ENCODE results near the gene ZNF444.
"Not testable (repeated sequence)": the region's sequence is repeated elsewhere in the genome, so short reads cannot be mapped to it uniquely, and the experiment has no call there.

The ZNF444 gene

DNA sequence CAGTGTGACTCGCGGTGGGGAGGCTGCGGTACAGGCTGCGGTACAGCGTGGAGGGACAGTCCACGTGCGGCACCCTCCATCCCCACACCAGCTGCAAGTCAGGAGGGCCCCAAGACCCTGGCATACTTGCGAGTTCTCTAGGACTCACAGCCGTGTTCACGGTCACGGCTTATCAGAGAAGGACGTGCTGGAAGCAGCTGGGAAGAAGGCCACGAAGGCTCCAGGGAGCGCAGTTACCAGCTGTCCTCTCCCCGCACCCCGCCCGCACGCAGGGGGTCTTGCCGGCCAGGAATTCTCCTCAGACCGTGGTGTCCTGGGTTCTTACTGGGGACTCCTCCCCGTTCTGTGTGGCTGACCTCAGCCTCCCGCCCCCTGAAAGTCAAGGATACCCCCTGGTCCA is 6.2 kb downstream of the ZNF444 start:
- no peak for DNase-seq (ENCODE audit: low read depth)

- no peak for DNase-seq (ENCODE audit: low read depth)
Measured at GRCh38 chr19:56148096-56148495, 7.0 kb downstream of the ZNF444 start.

- DNase-seq (ENCODE audit: low read depth): not testable (repeated sequence)
Measured at GRCh38 chr19:56148955-56149655, 8.0 kb downstream of the ZNF444 start.

- no peak for DNase-seq (ENCODE audit: low read depth)
Measured at GRCh38 chr19:56149656-56150038, 8.6 kb downstream of the ZNF444 start.

DNA sequence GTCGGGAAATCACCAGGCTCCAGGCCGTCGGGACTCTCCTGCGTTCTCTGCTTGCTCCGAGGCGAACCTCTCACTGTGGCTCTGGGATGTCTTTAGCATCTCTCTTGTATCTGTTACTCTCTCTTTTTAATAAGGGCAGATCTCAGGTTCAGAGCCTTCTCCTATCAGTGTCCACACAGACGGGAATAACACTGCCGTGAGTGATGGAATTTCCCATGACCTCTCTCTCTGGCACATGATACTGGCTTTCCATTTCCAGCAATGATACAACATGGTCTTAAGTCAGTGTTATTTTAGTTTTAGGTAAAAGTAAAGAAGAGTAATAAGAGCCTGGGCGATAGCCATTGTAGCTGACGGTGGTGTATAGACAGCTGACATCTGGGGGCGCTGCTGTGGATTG is 9.3 kb downstream of the ZNF444 start:
- DNase-seq (ENCODE audit: low read depth): no peak

DNA sequence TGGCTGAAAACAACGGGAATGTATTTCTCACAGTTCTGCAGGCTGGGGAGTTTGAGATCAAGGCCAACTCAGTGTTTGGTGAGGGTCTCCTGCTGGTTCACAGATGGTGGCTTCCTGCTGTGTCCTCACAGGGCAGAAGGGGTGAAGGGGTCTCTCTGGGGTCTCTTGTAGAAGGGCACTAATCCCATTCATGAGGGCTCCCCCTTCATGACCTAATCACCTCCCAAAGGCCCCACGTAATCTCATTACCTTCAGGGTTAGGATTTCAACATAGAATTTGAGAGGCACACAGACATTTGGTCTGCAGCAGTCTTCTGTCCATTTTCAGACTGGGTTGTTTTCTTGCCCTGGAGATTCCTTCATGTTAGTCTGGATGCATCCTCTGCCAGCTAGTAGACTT is 11.6 kb downstream of the ZNF444 start:
- DNase-seq (ENCODE audit: low read depth): no peak

DNA sequence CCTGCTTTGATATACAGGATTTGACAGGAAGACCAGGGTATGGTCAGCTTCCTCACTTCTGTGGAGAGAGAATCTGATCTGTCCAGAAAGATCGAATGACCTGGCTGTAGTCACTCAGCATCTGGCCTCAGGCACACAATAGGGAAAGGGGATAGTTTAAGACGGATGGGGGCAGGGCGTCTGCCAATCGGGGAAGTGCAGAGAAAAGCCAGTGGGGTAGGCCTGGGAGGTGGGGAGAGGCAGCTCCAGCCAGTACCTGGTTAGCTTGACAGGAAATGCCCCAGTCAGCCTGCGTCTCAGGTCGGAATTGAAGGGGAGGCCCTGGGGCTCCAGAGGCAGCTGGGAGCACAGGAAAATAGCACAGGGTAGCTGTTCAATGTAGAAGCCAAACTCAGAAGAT is 12.4 kb downstream of the ZNF444 start:
- no peak for DNase-seq (ENCODE audit: low read depth)

DNA sequence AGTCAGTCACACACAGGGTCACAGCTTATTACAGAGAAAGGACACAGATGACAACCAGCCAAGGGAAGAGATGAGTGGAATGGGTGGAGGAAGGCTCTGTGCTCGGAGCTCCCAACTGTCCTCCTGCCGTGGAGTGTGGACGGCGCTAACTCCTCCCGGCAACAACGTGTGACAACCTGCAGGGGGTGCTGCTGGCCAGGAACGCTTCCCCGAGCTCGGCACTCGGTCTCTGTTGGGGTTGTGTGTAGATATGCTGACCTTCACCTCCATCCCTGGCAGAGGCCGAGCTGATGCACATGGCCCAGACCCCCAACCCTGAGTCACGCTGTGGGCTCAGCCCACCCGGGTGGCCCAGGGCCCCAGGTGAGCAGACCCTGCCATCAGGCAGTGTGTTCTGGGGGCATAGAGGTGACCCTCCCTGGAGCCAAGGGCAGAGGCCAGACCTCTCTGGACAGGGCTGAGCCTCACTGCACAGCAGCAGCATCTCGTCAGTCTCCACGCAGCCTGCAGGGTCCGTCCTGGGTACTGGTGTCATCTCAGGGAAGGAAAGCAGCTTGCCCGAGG is 14.1 kb downstream of the ZNF444 start:
- DNase-seq (ENCODE audit: low read depth): no peak

DNA sequence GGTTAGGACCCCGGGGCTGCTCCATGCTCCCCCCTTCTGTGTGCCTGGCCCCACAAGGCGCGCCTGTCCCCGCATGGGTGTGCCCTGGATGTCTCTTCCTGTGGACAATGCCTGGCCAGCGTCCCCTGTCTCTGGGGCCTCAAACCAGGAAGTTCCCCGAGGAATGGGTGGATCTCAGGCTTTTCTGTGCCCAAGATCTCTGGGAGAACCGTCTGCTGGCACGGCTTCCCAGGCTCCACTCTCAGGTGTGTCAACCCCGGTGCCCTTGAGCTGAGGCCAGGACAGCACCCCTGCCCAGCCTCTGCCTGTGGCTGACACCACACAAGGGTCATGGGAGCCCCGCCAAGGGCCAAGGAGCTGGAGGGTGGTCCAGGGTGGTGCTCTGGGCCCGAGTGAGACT is 15.7 kb downstream of the ZNF444 start:
- no peak for DNase-seq (ENCODE audit: low read depth)

DNA sequence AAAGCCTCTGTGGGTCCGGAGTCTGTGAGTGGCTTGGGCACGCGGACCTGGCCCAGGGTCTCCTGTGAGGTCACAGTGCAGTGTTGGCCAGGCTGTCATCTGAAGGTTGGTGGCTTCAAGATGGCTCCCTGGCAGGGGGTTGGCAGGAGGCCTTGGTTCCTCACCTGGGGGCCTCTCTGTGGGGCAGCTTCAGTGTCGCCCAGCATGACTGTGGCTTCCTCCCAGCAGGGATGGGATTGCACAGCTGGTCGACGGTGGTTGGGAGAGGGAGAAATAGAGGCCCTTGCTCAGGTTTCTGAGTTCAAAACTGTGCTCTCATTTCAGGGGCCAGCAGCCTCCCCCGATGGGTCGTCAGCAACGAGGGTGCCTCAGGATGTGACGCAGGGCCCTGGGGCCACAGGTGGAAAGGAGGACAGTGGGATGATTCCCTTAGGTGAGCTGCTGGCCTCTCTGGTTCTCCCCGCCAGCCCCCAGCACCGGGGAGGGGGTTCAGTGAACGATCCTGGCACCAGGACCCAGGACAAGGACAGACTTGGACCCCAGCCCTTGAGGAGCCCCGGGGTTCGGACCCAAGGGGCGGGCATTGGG is 17.2 kb downstream of the ZNF444 start:
- DNase-seq (ENCODE audit: low read depth): no peak

- DNase-seq (ENCODE audit: low read depth): no peak
Measured at GRCh38 chr19:56159009-56159559, 18.0 kb downstream of the ZNF444 start.

DNA sequence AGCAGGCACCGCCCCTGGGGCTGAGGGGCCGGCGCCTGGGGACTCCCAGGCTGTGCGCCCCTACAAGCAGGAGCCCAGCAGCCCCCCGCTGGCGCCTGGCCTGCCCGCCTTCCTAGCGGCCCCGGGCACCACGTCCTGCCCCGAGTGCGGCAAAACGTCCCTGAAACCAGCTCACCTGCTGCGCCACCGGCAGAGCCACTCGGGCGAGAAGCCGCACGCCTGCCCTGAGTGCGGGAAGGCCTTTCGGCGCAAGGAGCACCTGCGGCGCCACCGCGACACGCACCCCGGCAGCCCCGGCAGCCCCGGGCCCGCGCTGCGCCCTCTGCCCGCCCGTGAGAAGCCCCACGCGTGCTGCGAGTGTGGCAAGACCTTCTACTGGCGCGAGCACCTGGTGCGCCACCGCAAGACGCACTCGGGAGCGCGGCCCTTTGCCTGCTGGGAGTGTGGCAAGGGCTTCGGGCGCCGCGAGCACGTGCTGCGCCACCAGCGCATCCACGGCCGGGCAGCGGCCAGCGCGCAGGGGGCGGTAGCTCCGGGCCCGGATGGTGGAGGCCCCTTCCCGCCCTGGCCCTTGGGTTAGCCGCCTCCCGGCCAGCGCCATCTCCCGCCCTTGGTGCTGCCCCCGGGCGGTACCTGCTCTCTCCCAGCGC is 18.7 kb downstream of the ZNF444 start:
- no peak for DNase-seq (ENCODE audit: low read depth)

DNA sequence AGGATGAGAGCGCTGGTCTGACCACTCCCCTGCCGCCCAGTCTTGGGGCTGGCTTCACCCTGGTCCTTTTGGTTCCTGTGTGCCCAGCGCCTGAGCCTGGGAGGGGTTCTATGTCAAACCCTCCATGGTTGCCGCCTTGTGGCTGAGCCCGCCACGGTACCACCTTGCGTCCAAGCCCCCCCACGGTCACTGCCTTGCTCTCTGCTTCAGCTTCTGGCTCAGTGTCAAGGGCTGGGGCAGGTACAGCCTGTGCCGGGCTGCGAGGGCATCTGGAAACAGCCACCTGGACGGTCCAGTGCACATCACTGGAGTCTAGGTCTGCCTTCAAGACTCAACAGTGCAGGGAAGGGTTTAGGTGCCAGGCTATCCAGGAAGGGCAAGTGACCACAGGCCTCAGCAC is 20.4 kb downstream of the ZNF444 start:
- no peak for DNase-seq (ENCODE audit: low read depth)

DNA sequence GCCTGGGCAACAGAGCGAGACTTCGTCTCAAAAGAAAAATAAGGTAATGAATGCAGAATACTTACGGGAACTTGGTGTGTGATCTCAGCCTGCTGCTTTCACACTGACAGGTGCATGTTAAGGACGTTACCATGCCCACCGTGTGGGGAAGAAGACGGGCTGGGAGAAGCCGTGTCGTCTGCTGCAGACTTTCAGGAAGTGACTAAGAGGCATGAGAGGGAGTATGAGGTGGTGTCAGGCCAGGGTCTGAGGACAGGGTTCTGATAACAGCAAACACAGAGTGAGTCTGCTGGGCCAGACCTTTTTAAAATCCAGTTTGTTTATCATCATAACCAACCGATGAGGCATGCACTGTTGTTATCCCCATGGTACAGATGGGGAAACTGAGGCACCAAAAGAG is 21.2 kb downstream of the ZNF444 start:
- DNase-seq (ENCODE audit: low read depth): no peak

DNA sequence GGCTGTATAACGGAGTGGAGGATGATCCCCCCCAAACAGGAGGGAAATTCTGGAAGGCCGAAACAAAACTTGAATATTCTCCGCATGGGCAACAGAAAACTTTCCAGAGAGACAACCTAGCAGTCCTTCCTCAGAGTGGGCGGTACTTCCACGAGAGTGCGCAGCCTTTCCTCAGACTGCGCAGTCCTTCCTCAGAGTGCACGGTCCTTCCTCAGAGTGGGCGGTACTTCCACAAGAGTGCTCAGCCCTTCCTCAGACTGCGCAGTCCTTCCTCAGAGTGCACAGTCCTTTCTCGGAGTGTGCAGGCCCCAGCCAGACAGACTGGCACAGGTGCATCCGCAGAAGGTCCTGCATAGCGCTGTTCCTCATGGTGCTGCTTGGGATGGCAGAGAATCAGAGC is 22.0 kb downstream of the ZNF444 start:
- DNase-seq (ENCODE audit: low read depth): no peak

GRCh38 chr19:56167064-56167578 is 26.0 kb downstream of the ZNF444 start:
- no peak for DNase-seq (ENCODE audit: low read depth)

- DNase-seq (ENCODE audit: low read depth): no peak
Measured at GRCh38 chr19:56170261-56170660, 29.2 kb downstream of the ZNF444 start.

DNA sequence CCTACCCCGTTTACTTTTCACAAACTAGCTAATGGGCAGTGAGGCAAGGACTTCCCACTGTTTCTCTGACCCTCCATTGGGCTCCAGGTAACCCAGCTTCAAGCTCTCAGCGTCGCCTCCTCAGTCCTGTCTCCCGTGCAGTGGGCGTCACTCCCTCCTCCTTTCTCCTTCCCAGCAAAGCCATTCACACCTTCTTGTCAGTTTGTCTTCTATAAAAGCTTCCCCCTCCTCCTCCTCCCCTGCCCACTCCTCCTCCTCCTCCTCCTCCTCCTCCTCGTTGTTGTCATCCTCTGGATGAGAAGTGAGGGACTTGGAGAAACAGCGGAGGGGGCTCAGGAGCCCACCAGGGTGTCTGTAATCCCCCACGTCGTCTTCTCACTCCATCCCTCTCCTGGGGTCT is 33.0 kb downstream of the ZNF444 start:
- DNase-seq (ENCODE audit: low read depth): no peak

- no peak for DNase-seq (ENCODE audit: low read depth)
Measured at GRCh38 chr19:56174550-56174949, 33.5 kb downstream of the ZNF444 start.

- not testable (repeated sequence) for DNase-seq (ENCODE audit: low read depth)
Measured at GRCh38 chr19:56175861-56176307, 34.8 kb downstream of the ZNF444 start, which contains the start of gene GALP. GALP (plus strand) TSS chr19:56176008; CDS start chr19:56177109, 1,101 bp downstream.

- DNase-seq (ENCODE audit: low read depth): not testable (repeated sequence)
Measured at GRCh38 chr19:56176310-56176709, 35.2 kb downstream of the ZNF444 start.

- DNase-seq (ENCODE audit: low read depth): no peak
Measured at GRCh38 chr19:56176881-56177280, 35.8 kb downstream of the ZNF444 start.
